ENCODE data around the gene ALX1.
A peak's percentile ranks its signal among the peaks of the same experiment; 100 is the strongest.

The ALX1 gene

GRCh38 chr12:85260896-85261295, 19.1 kb upstream of the ALX1 start:
- in situ Hi-C loops (cut with MboI; ENCODE audit: low sequenced_read_pairs, unreplicated experiment), result no loop called here
- TF ChIP-seq CTCF (IDR thresholded peaks at IDR 0.05; ENCODE audit: borderline replicate concordance, control extremely low read depth, extremely low read depth, insufficient read depth, missing control alignments), result no peak
- DNase-seq (ENCODE audit: low spot score), result no peak

GRCh38 chr12:85266356-85266755, 13.7 kb upstream of the ALX1 start:
- DNase-seq (ENCODE audit: low spot score), result no peak
- in situ Hi-C loops (cut with MboI; ENCODE audit: low sequenced_read_pairs, unreplicated experiment), result no loop called here
- TF ChIP-seq CTCF (IDR thresholded peaks at IDR 0.05; ENCODE audit: borderline replicate concordance, control extremely low read depth, extremely low read depth, insufficient read depth, missing control alignments), result no peak

- no peak for TF ChIP-seq CTCF (IDR thresholded peaks at IDR 0.05; ENCODE audit: borderline replicate concordance, control extremely low read depth, extremely low read depth, insufficient read depth, missing control alignments)
- peak; percentile 29 for DNase-seq (ENCODE audit: low spot score)
- in situ Hi-C loops (cut with MboI; ENCODE audit: low sequenced_read_pairs, unreplicated experiment), result no loop called here
These were observed 6.4 kb upstream of the ALX1 start for GRCh38 chr12:85273381-85274314.

DNA sequence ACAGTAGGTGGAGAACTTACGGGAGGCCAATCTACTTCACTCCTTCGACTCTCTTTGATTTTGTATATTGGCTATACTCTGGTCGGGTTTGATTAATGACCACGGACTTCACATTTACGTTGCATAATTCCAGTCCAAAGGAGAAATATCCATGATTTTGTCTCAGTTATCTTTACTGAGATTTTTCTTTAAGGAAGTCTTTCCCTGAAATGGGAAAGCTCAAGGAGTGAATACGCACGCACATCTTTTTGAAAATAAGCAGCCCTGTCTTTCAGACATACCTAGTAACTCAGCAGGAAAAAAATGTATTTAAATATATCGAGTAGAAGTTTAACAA, 5.7 kb upstream of the ALX1 start:
- in situ Hi-C loops (cut with MboI; ENCODE audit: low sequenced_read_pairs, unreplicated experiment), result no loop called here
- no peak for TF ChIP-seq CTCF (IDR thresholded peaks at IDR 0.05; ENCODE audit: borderline replicate concordance, control extremely low read depth, extremely low read depth, insufficient read depth, missing control alignments)
- DNase-seq (ENCODE audit: low spot score), result no peak

DNA sequence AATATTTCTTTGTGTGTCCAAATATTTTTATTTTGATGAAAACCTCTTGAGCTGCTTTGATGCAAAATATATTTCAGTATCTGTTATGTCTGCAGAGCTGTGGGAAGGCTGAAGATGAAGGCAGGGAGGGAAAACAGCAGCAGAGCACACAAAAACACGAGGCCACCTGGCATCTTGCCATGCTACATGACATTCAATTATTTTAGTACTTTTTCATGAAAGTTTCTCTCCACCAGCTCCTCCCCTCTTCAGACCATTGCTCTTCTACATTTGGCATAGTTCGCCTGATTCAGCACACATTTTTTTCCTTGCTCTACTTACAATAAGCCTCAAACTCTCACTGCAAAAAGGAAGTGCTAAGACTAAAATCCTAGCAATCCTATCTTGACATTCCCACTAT, 4.6 kb upstream of the ALX1 start:
- DNase-seq (ENCODE audit: low spot score), result no peak
- in situ Hi-C loops (cut with MboI; ENCODE audit: low sequenced_read_pairs, unreplicated experiment), result no loop called here
- no peak for TF ChIP-seq CTCF (IDR thresholded peaks at IDR 0.05; ENCODE audit: borderline replicate concordance, control extremely low read depth, extremely low read depth, insufficient read depth, missing control alignments)

DNA sequence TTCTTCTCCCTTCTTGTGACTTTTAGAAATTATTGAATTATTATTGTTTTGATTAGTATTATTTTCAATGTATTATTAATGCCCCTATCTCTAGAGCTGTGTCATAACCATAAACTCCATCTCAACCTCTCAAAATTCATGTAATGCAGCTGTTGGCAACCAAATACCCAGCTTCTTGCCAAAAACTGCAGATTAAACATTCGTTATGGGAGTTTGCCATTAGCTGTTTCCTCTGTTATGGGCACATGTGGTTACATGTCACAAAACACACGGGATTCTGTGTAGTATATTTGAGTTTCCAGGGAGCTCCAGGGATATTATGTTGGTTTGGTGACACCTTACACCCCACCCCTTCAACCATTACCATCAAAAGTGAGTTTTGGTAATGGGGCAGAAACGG, 2.8 kb upstream of the ALX1 start:
- DNase-seq (ENCODE audit: low spot score), result no peak

More for the DNA sequence above, 2.8 kb upstream of the ALX1 start:
- TF ChIP-seq CTCF (IDR thresholded peaks at IDR 0.05; ENCODE audit: borderline replicate concordance, control extremely low read depth, extremely low read depth, insufficient read depth, missing control alignments), result no peak
- in situ Hi-C loops (cut with MboI; ENCODE audit: low sequenced_read_pairs, unreplicated experiment), result no loop called here

Data from GM13976 (cell line).